H9 (cell line): ENCODE data around the gene MAP2. TPM values are rescaled to one million over a fixed set of nuclear protein-coding genes. Genes with fewer than 3 reads are reported as not detected.
A peak's percentile ranks its signal among the peaks of the same experiment; 100 is the strongest.

ENCODE experiments used
- DNase-seq: peaks from one replicate; pipeline ENCODE4 v3.0.0-alpha.2; 2017
- H2AFZ ChIP-seq: one replicate; pipeline ENCODE4 v1.6.1; 2013; ENCODE audit warnings: mild to moderate bottlenecking, low read length, control low read depth, moderate library complexity
- H2AK5ac ChIP-seq: 2 replicates; pipeline ENCODE4 v1.6.1; 2013; ENCODE audit warnings: low read length, control low read depth, mixed read lengths; ENCODE audit not compliant: insufficient read length
- H2BK120ac ChIP-seq: one replicate; pipeline ENCODE4 v1.6.1; 2013; ENCODE audit warnings: low read depth, mild to moderate bottlenecking, low read length, control low read depth, inconsistent platforms; ENCODE audit not compliant: poor library complexity, severe bottlenecking
- H2BK12ac ChIP-seq: 2 replicates; pipeline ENCODE4 v1.6.1; 2013; ENCODE audit warnings: low read length, control low read depth, mixed read lengths, low read depth; ENCODE audit not compliant: insufficient read length
- H2BK15ac ChIP-seq: 2 replicates; pipeline ENCODE4 v1.6.1; 2013; ENCODE audit warnings: low read depth, low read length, control low read depth
- H2BK20ac ChIP-seq: one replicate; pipeline ENCODE4 v1.6.1; 2013; ENCODE audit warnings: low read depth, mild to moderate bottlenecking, low read length, control low read depth, inconsistent platforms; ENCODE audit not compliant: poor library complexity, severe bottlenecking
- H2BK5ac ChIP-seq: 2 replicates; pipeline ENCODE4 v1.6.1; 2013; ENCODE audit warnings: low read length, control low read depth, mixed read lengths; ENCODE audit not compliant: insufficient read length
- H3K14ac ChIP-seq: 2 replicates; pipeline ENCODE4 v1.6.1; 2013; ENCODE audit warnings: low read length, control low read depth; ENCODE audit not compliant: insufficient read depth
- H3K18ac ChIP-seq: 2 replicates; pipeline ENCODE4 v1.6.1; 2013; ENCODE audit warnings: low read depth, mild to moderate bottlenecking, mixed read lengths, low read length, control low read depth; ENCODE audit not compliant: insufficient read length
- H3K23ac ChIP-seq: 2 replicates; pipeline ENCODE4 v1.6.1; 2013; ENCODE audit warnings: low read length, control low read depth, mixed read lengths, low read depth; ENCODE audit not compliant: insufficient read length
- H3K23me2 ChIP-seq: 2 replicates; pipeline ENCODE4 v1.6.1; 2013; ENCODE audit warnings: low read depth, mild to moderate bottlenecking, mixed read lengths, low read length, control low read depth; ENCODE audit not compliant: insufficient read length, poor library complexity, severe bottlenecking
- H3K27ac ChIP-seq: 2 replicates; pipeline ENCODE4 v1.5.1; 2013; ENCODE audit warnings: low read length, control low read depth, mixed read lengths, low read depth; ENCODE audit not compliant: insufficient read length
- H3K27me3 ChIP-seq: 2 replicates; pipeline ENCODE4 v1.6.1; 2013; ENCODE audit warnings: low read length, control low read depth, inconsistent platforms; ENCODE audit not compliant: insufficient read depth
- H3K4ac ChIP-seq: 2 replicates; pipeline ENCODE4 v1.6.1; 2013; ENCODE audit warnings: low read depth, mild to moderate bottlenecking, control low read depth, inconsistent platforms, low read length, moderate library complexity
- H3K4me1 ChIP-seq: 2 replicates; pipeline ENCODE4 v1.6.1; 2013; ENCODE audit warnings: low read length, control low read depth, inconsistent platforms; ENCODE audit not compliant: insufficient read depth
- H3K4me2 ChIP-seq: 2 replicates; pipeline ENCODE4 v1.6.1; 2013; ENCODE audit warnings: low read length, control low read depth, mixed read lengths; ENCODE audit not compliant: insufficient read length, insufficient read depth
- H3K56ac ChIP-seq: 2 replicates; pipeline ENCODE4 v1.6.1; 2013; ENCODE audit warnings: low read depth, mild to moderate bottlenecking, mixed read lengths, low read length, control low read depth; ENCODE audit not compliant: insufficient read length
- H3K79me1 ChIP-seq: 2 replicates; pipeline ENCODE4 v1.6.1; 2013; ENCODE audit warnings: low read depth, mild to moderate bottlenecking, moderate library complexity, low read length, control low read depth, inconsistent platforms; ENCODE audit not compliant: insufficient read depth, poor library complexity, severe bottlenecking
- H3K79me2 ChIP-seq: 2 replicates; pipeline ENCODE4 v1.6.1; 2013; ENCODE audit warnings: low read length, control low read depth, inconsistent platforms; ENCODE audit not compliant: insufficient read depth
- H3K9ac ChIP-seq: 2 replicates; pipeline ENCODE4 v1.6.1; 2013; ENCODE audit warnings: low read length, control low read depth, mixed read lengths; ENCODE audit not compliant: insufficient read length; ENCODE audit errors: extremely low read depth
- H3K9me3 ChIP-seq: one replicate; pipeline ENCODE4 v1.6.1; 2013; ENCODE audit warnings: low read depth, low read length, inconsistent platforms; ENCODE audit not compliant: control insufficient read depth
- H3T11ph ChIP-seq: one replicate; pipeline ENCODE4 v1.6.1; 2013; ENCODE audit warnings: mild to moderate bottlenecking, low read length, control low read depth, inconsistent platforms
- H4K20me1 ChIP-seq: one replicate; pipeline ENCODE4 v1.6.1; 2013; ENCODE audit not compliant: control insufficient read depth, insufficient read length, insufficient read depth
- H4K5ac ChIP-seq: 2 replicates; pipeline ENCODE4 v1.6.1; 2013; ENCODE audit warnings: low read depth, mild to moderate bottlenecking, mixed read lengths, low read length, control low read depth; ENCODE audit not compliant: insufficient read length
- H4K8ac ChIP-seq: replicated peaks from 2 replicates; pipeline ENCODE4 v1.6.1; 2013; ENCODE audit warnings: low read length, control low read depth, mixed read lengths, low read depth; ENCODE audit not compliant: insufficient read length
- H4K91ac ChIP-seq: 2 replicates; pipeline ENCODE4 v1.6.1; 2013; ENCODE audit warnings: low read depth, mild to moderate bottlenecking, moderate library complexity, mixed read lengths, low read length, control low read depth; ENCODE audit not compliant: insufficient read length
- H3K27ac Mint-ChIP-seq, 3 experiments: 2 replicates in 2 of 3; 3 replicates in 1 of 3; pipeline ENCODE4 v1.8.0; 2020 to 2021; ENCODE audit warnings: mixed read lengths in 3 of 3, mild to moderate bottlenecking in 1 of 3, moderate library complexity in 1 of 3
- H3K27me3 Mint-ChIP-seq: 2 replicates; pipeline ENCODE4 v1.8.0; 2021; ENCODE audit warnings: low read depth, mild to moderate bottlenecking, moderate library complexity, mixed read lengths
- H3K36me3 Mint-ChIP-seq, 3 experiments: 2 replicates in 2 of 3; 3 replicates in 1 of 3; pipeline ENCODE4 v1.8.0; 2020 to 2021; ENCODE audit warnings: low read depth in 3 of 3, mixed read lengths in 3 of 3; ENCODE audit not compliant: insufficient read depth in 1 of 3
- H3K4me1 Mint-ChIP-seq, 2 experiments: 2 replicates each; pipeline ENCODE4 v1.8.0; 2020; ENCODE audit warnings: mixed read lengths in 2 of 2
- H3K4me3 Mint-ChIP-seq, 2 experiments: 2 replicates in 1 of 2; 3 replicates in 1 of 2; pipeline ENCODE4 v1.8.0; 2020 to 2021; ENCODE audit warnings: mild to moderate bottlenecking in 2 of 2, mixed read lengths in 2 of 2, moderate library complexity in 1 of 2
- H3K9me3 Mint-ChIP-seq, 2 experiments: 2 replicates in 1 of 2; 3 replicates in 1 of 2; pipeline ENCODE4 v1.8.0; 2020; ENCODE audit warnings: mild to moderate bottlenecking in 2 of 2, mixed read lengths in 2 of 2, moderate library complexity in 1 of 2
- CTCF ChIP-seq: fragments of 200-600 bp; sonication (generic); conservative IDR thresholded peaks from 3 replicates; pipeline ENCODE4 v1.8.0; 2021; ENCODE audit warnings: antibody characterized with exemption, mild to moderate bottlenecking
- WGBS: extraction: QIAGEN DNeasy Blood & Tissue Kit; methylation state at CpG from one replicate; pipeline ENCODE4 v1.1.7; 2013; ENCODE audit warnings: missing lambda C conversion rate, low lambda C conversion rate, mixed read lengths; ENCODE audit not compliant: insufficient read length; ENCODE audit errors: extremely low coverage; 5-methylcytosine and 5-hydroxymethylcytosine counted together
- total RNA-seq: library from RNA; stranded (reverse); gene quantifications from 2 replicates; pipeline ENCODE4 v1.2.1, GENCODE V29; 2021

MAP2 gene
- total RNA-seq, 1 experiment from 2014 or later, result 0.87 TPM

GRCh38 chr2:209425471-209426071 lies 1.7 kb downstream of the MAP2 start:
- no peak overlapping the region for H3K4ac ChIP-seq
- no peak overlapping the region for H2BK12ac ChIP-seq
- no peaks in the 10 kb centered on the region for H3K9me3 ChIP-seq
- H3K4me2 ChIP-seq, result no peak overlapping the region
- H2BK5ac ChIP-seq, result no peak overlapping the region
- Mint-ChIP-seq H3K27me3 (peaks cover 45% of the 10 kb centered on the region), H3K36me3 (no peaks in the 10 kb centered on the region; a peak in 1 of 7 replicates), H3K4me3 (peak overlapping the region in 1 of 2 experiments; percentile 90; a peak in 3 of 5 replicates), H3K27ac (no peak overlapping the region), H3K4me1 (peaks cover 27 to 49% of the 10 kb centered on the region in 2 experiments), H3K9me3 (no peaks in the 10 kb centered on the region; a peak in 1 of 5 replicates)
- no peak overlapping the region for H4K91ac ChIP-seq
- H2AK5ac ChIP-seq, result no peak overlapping the region
- no peak overlapping the region for H2BK20ac ChIP-seq
- no peak overlapping the region for H2AFZ ChIP-seq
- no peak overlapping the region for H3K9ac ChIP-seq
- H4K20me1 ChIP-seq, result no peaks in the 10 kb centered on the region
- no peak overlapping the region for H3K14ac ChIP-seq
- H3K79me2 ChIP-seq, result no peaks in the 10 kb centered on the region
- H3K18ac ChIP-seq, result no peak overlapping the region
- H3K27ac ChIP-seq, result no peak overlapping the region
- peaks cover 14% of the 10 kb centered on the region for H3K23me2 ChIP-seq
- H3T11ph ChIP-seq, result no peak overlapping the region
- no peak overlapping the region for H4K8ac ChIP-seq
- WGBS, result no CpG with 5 or more reads among the region's 2 CpGs
- no peak overlapping the region for H3K56ac ChIP-seq
- no peak overlapping the region for H4K5ac ChIP-seq
- H3K4me1 ChIP-seq, result 0 out of 2 replicates have a peak, but pooled peaks cover 3% of the 10 kb centered on the region
- H3K27me3 ChIP-seq, result peaks cover 3% of the 10 kb centered on the region; the same call in 1 of the 2 replicates
- no peak overlapping the region for H3K23ac ChIP-seq
- TF ChIP-seq CTCF, result peak; percentile 63
- no peak overlapping the region for H2BK120ac ChIP-seq
- H3K79me1 ChIP-seq, result no peaks in the 10 kb centered on the region
- peak; percentile 27 for DNase-seq
- no peak overlapping the region for H2BK15ac ChIP-seq
